Activated CD8-positive, alpha-beta memory T cell treated with anti-CD3 and anti-CD28 coated beads for 4 hours (primary cell): ENCODE measurements around the gene COBL.

Experiments
- DNase-seq, 2 donors: peaks; one replicate each; pipeline ENCODE4 v3.0.0-alpha.2; 2020; ENCODE audit warnings: low read depth in 2 of 2

Gene COBL

GRCh38 chr7:51255536-51256208 lies 60.9 kb downstream of the COBL start:
- DNase-seq, result no peak

- DNase-seq, result no peak
Observed at GRCh38 chr7:51255036-51255435, 61.6 kb downstream of the COBL start.

- no peak for DNase-seq
Observed at GRCh38 chr7:51253157-51253556, 63.5 kb downstream of the COBL start.

DNA sequence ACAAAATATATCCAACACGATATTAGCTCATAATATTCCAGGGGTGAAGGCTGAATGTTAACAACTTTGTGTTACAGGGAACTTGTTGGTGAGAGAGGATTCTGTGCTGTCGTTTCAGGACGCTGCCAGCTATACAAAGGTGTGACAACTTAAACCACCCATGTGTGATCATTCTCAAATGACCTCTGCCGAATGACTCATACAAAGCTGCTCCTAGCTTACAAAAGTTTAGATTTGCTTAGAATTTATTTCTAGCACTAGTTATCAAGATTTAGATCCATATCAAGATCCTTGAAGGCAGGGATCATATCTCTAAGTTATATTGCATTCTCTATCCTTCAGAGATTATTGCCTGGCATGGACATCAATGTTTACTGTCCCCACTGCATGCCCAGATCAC lies 65.3 kb downstream of the COBL start:
- DNase-seq, result no peak

GRCh38 chr7:51250512-51250911 lies 66.1 kb downstream of the COBL start:
- DNase-seq, result no peak

DNA sequence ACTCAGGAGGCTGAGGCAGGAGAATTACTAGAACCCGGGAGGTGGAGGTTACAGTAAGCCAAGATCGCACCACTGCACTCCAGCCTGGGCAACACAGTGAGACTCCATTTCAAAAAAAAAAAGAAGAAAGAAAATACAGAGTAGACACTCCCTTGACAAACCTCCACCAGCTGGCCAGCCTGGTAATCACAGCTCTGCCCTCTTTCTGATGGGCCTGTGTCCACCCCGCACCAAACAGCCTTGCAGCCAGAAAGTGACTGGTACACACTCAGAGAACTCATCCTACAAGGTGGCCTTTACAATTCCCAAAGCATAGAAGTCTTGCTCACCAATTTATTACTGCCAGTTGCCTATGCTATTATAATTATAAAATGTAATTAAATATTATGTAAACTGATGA lies 66.6 kb downstream of the COBL start:
- no peak for DNase-seq

GRCh38 chr7:51249187-51249945 lies 67.2 kb downstream of the COBL start:
- DNase-seq, result no peak

GRCh38 chr7:51246258-51247245 lies 70.1 kb downstream of the COBL start:
- DNase-seq, result no peak

DNA sequence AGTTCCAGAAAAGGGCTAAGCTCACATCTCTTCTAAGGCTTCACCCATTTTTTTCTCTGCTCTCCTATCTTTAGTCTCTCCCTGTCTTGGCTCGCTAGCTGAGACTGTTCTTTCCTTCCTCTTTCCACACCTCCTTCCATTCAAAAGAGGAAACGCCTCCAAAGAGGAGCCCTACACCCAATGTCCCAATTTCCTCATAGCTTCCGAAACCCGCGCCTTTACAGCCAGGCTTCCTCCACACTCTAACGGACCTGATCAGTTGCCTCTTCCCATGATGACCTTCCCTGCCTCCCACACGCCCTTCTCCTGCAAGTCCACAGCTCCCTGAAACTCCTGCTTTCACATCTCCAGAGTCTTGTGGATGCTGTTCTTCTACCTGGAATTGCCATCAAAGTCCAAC lies 71.7 kb downstream of the COBL start:
- DNase-seq, result no peak

GRCh38 chr7:51244053-51244452 lies 72.6 kb downstream of the COBL start:
- DNase-seq, result no peak

DNA sequence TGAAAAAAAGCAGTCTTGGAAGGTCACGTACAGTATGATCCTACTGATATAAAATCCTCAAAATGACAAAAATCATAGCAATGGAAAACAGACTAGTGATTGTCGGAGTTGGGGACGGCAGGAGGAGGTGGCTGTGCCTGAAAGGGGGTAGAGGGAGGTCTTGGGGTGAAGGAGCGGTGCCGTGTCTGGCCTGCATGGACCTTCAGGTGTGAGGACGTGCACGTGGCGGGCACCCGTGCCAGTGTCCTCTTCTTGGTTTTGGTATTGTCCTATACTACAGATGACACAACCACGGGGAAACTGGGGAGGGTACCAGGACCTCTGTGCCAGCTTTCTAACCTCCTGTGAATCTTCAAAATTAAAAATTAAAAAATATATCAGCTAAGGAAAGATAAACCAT lies 73.0 kb downstream of the COBL start:
- no peak for DNase-seq

DNA sequence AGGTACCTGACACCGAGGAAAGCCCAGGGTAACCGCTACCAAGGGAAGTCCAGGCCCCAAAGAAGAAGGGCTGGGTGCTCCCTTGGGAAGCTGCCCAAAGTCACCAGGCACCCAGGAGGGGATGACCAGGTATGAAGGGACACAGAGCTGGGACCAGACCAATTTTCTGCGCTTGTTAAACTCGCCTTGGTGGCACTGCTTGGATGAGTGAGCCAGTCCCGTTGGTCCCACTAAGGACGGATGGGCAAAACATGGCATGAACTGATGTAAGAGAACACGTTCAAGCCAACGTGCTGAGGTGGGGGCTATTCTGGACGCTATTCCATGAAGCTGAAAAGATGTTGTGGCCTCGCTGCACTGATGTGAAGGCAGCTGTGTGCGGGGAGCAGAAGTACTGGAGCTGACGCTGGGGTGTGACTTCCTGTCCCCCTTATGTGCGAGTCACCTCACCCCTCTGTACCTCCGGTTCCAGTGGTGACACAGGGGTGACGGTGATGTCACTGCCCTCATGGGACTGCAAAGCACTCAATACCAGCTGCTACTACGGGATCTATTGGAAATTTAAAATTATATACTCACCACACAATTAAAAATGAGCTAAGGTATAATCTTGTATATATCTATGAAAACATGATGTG lies 73.6 kb downstream of the COBL start:
- DNase-seq, result no peak

DNA sequence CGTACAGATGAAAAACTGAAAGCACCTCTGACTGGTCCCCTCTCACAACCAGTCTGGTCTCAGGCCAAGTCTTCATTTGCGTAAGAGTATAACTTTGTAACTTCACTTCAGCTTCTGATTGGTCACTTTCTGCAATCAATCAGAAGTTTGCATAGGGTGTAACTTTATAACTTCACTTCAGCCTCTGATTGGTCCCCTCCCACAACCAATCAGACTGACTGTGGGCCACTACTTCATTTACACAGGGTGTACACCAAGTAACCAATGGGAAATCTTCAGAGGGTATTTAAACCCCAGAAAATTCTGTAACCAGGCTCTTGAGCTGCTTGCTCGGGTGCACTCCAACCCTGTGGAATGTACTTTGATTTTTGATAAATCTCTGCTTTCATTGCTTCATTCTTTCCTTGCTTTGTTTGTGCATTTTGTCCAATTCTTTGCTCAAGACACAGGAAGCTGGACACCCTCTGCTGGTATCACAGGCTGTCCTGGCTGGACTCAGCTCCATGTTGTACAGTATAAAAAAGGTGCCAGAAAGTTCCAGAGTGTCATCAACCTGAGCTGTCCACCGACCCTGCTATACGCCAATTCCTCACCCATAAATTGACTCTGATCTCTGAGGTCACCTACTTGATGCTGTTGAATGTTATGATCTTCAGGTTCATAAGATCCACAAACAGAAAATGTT lies 74.5 kb downstream of the COBL start:
- DNase-seq, result no peak

GRCh38 chr7:51240868-51241267 lies 75.7 kb downstream of the COBL start:
- DNase-seq, result no peak

DNA sequence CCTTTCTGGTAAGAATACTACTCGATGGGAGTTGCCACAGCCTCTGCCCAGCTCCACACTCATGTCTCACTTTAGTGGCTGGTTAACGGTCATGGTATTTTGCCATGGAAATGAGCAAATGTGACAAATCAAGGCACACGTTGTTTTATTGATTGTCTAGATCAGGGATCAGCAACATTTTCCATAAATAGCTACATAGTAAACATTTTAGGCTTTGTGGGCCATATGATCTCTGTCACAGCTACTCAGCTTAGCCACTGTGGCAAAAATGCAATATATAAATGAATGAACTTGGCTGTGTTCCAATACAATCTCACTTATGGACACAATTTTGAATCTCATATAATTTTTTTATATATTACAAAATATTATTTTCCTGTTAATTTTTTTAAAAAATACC lies 76.9 kb downstream of the COBL start:
- DNase-seq, result no peak

GRCh38 chr7:51238981-51239495 lies 77.6 kb downstream of the COBL start:
- DNase-seq, result no peak

- DNase-seq, result no peak
Observed at GRCh38 chr7:51237446-51238133, 79.0 kb downstream of the COBL start.

- DNase-seq, result no peak
Observed at GRCh38 chr7:51236470-51237132, 80.0 kb downstream of the COBL start.

DNA sequence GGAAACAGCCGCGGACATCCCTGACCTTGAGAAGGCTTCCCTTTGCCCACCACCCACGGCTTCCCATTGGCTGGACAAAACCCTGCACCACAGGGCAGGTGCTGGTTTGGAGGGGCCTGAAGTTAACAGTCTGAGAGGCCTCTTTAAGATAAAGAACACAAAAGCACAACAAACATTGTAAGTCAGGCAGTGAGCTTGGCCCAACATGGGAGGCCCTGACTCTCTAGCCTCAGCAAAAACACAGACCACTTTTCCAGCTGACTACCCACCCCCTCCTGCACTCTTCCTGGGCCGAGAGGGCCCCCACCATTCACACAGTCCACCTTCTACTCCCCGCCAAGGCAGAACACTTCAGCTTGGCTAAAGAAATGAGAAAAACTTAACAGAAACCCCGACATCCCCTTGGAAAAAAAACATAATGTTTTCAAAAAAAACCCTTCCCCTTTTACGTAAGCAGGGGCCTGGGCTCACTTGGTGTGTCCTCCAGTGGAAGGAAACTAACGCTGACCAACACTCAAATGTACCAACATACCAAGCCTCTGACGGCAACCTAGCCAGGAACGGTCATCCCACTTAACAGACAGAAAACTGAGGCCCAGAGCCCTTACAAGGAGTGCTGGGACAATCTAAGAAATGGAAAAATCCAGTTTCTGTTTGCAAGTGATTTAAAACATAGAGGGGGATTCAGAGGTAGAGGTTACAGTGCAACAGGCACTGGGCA lies 80.9 kb downstream of the COBL start:
- no peak for DNase-seq
